ENCODE measurements around the gene STYXL1. TPM values are rescaled to one million over a fixed set of nuclear protein-coding genes. Genes with fewer than 3 reads are reported as not detected.

The STYXL1 gene
- total and polyA plus RNA-seq, 12 donors: 20.9 to 82.0 (median 50.8) TPM

DNA sequence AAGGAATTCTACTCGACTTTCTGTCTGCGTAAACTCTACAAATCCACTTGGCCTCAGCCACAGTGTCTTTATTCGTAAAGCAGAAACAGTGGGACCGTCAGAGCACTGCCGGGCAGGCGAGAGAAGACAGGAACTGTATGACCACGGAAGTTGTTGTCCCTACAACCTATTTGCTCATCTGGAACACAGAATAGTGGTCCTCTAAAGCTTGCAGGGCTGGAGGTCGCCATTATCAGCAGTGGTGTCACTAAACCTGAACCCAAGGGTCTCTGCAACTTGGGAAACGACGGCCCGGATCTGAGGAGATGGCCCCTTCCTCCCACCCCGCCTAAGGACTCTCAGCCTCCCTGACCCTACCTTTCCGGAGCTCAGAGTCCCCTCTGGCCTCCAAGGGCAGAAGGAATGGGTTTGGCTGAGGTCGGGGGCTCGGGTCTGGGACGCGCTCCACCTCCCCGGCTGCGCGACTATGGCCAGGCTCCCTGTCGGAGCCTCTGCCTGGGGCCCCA lies 442 bp downstream of the STYXL1 start:
- peak in 1 of 7 donors; percentile 47 for DNase-seq
- Histone ChIP-seq H3K36me3 (replicated peaks in 1 of 2) (no peaks in the 10 kb centered on the region), H3K4me3 (peak overlapping the region; percentile 76 to 97 (median 87)), H3K27me3 (no peaks in the 10 kb centered on the region), H3K27ac (peak overlapping the region; percentile 89 to 98 (median 90)), H3K9me3 (replicated peaks in 1 of 3) (no peaks in the 10 kb centered on the region), H3K4me1 (replicated peaks in 1 of 2) (peaks cover 18 to 29% of the 10 kb centered on the region in 2 donors)
- TF ChIP-seq, protein P1, sequence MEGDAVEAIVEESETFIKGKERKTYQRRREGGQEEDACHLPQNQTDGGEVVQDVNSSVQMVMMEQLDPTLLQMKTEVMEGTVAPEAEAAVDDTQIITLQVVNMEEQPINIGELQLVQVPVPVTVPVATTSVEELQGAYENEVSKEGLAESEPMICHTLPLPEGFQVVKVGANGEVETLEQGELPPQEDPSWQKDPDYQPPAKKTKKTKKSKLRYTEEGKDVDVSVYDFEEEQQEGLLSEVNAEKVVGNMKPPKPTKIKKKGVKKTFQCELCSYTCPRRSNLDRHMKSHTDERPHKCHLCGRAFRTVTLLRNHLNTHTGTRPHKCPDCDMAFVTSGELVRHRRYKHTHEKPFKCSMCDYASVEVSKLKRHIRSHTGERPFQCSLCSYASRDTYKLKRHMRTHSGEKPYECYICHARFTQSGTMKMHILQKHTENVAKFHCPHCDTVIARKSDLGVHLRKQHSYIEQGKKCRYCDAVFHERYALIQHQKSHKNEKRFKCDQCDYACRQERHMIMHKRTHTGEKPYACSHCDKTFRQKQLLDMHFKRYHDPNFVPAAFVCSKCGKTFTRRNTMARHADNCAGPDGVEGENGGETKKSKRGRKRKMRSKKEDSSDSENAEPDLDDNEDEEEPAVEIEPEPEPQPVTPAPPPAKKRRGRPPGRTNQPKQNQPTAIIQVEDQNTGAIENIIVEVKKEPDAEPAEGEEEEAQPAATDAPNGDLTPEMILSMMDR (IDR thresholded peaks at IDR 0.05): no peak
- TF ChIP-seq POLR2A (IDR thresholded peaks at IDR 0.05): no peak
- 1 to 3% (median 1%) methylated on average over 8 to 21 of the region's 21 CpGs for WGBS, 4 donors
- intact Hi-C loops (cut with DNase I): no loop called here

DNA sequence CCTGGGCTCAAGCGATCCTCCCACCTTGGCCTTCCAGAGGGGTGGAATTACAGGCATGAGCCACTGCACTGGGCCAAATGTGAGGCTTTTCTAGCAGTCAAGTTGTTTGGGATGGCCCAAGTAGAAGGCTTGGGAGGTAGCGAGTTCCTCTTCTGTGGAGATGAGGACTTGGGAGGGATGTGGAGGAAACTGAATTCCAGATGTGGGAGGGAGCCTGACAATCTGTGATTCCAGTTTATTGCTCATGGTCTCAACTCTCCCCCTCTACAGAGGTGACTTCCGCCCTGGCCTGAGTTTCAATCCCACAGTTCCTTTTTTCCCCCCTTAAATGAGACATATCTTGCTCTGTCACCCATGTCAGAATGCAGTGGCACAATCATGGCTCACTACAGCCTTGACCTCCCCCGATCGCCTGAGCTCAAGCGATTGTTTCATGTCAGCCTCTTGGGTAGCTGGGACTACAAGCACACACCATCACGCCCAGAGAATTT lies 3.4 kb downstream of the STYXL1 start:
- Histone ChIP-seq H3K36me3 (replicated peaks in 1 of 2) (no peaks in the 10 kb centered on the region), H3K4me3 (no peak overlapping the region), H3K4me1 (replicated peaks in 1 of 2) (peaks cover 18 to 30% of the 10 kb centered on the region in 2 donors), H3K27ac (no peak overlapping the region), H3K27me3 (no peaks in the 10 kb centered on the region), H3K9me3 (replicated peaks in 1 of 3) (no peaks in the 10 kb centered on the region)
- no peak for DNase-seq
- intact Hi-C loops (cut with DNase I): no loop called here
- WGBS, 4 donors: 75 to 80% (median 77%) methylated on average over 7 of the region's 7 CpGs
- TF ChIP-seq, protein P1 (IDR thresholded peaks at IDR 0.05): no peak
- TF ChIP-seq POLR2A (IDR thresholded peaks at IDR 0.05): no peak

DNA sequence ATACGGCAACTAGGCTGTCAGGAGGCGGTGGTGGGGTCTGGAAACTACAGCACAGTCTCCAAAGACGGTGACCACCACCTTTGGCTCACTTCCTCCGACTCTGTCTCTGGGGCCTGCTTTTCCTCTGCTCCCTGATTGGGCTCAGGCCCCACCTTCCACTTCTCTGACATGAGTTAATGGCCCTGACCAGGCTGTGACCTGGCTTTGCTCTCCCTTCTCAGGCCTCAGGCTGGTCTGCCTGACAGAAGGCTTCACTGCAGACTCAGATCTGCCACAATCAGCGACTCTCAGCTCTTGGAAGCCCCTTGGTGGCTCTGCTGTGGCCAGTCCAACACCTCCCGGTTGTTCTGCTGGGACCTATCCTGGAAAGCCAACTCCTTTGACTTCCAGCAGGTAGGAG lies 7.7 kb downstream of the STYXL1 start:
- Histone ChIP-seq H3K4me3 (no peak overlapping the region), H3K27me3 (no peaks in the 10 kb centered on the region), H3K9me3 (replicated peaks in 1 of 3) (no peaks in the 10 kb centered on the region), H3K27ac (peak overlapping the region in 2 of 5 donors; percentile 31 to 56), H3K36me3 (replicated peaks in 1 of 2) (no peaks in the 10 kb centered on the region), H3K4me1 (replicated peaks in 1 of 2) (peaks cover 0 to 9% of the 10 kb centered on the region in 2 donors)
- DNase-seq: peak in 5 of 7 donors; percentile 49 to 88 (median 78)
- intact Hi-C loops (cut with DNase I): no loop called here
- WGBS, 4 donors: 61 to 74% (median 68%) methylated on average over 2 to 6 of the region's 6 CpGs
- TF ChIP-seq, protein P1 (IDR thresholded peaks at IDR 0.05): no peak
- TF ChIP-seq POLR2A (IDR thresholded peaks at IDR 0.05): no peak

DNA sequence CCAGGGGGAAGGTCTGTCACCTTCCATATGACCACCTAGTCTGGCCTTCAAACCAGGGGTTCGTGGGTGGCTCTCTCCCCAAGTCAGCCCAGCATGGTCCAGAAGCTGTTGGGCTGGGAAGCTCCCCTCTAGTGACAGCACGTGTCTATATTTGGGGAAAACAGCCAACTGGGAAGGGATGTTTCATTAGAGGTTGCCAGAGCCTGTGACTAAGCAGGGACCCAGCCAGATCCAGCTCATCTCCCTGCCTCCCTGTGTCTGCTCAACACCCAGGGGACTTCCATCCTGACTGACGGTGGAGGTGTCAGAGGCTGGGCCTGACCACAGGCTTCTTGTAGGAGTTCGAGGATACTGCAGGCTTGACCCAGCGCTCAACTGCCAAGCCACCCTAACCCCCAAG lies 10.5 kb downstream of the STYXL1 start:
- peak; percentile 54 to 88 (median 76) for DNase-seq
- Histone ChIP-seq H3K27ac (peak overlapping the region in 2 of 5 donors; percentile 56 to 62), H3K9me3 (replicated peaks in 1 of 3) (no peaks in the 10 kb centered on the region), H3K27me3 (no peaks in the 10 kb centered on the region), H3K4me1 (replicated peaks in 1 of 2) (peaks cover 0 to 9% of the 10 kb centered on the region in 2 donors), H3K36me3 (replicated peaks in 1 of 2) (no peaks in the 10 kb centered on the region), H3K4me3 (no peak overlapping the region)
- 59 to 72% (median 62%) methylated on average over 3 to 5 of the region's 5 CpGs; no CpG with 5 or more reads in 1 of the 4 donors for WGBS, 4 donors
- intact Hi-C loops (cut with DNase I): no loop called here
- TF ChIP-seq POLR2A (IDR thresholded peaks at IDR 0.05): no peak
- TF ChIP-seq, protein P1 (IDR thresholded peaks at IDR 0.05): no peak
